PC-3 (cell line): ENCODE measurements around the gene HNRNPC. TPM values are rescaled to one million over a fixed set of nuclear protein-coding genes. Genes with fewer than 3 reads are reported as not detected.
"Not testable (repeated sequence)": the region's sequence is repeated elsewhere in the genome, so short reads cannot be mapped to it uniquely, and the experiment has no call there.

Experiments
- ATAC-seq: fragments of 200-7000 bp; cut with Tn5 transposase; 2 replicates; pipeline ENCODE4 v1.9.1; 2020; ENCODE audit warnings: mild to moderate bottlenecking, moderate library complexity
- BruUV-seq: library from RNA; stranded (reverse); fragments of 400-500 nt; replicated peaks from 2 replicates; lab custom pipeline; 2021; lab: Mats Ljungman, UMichigan
- CTCF ChIA-PET: fragments of 300-600 bp; sonication (Branson Sonifier 250); formaldehyde crosslinking; loops from one replicate; lab custom pipeline; 2022; ENCODE audit warnings: antibody characterized with exemption; lab: Charles Lee
- POLR2A ChIA-PET: fragments of 300-600 bp; sonication (Branson Sonifier 250); formaldehyde crosslinking; loops from one replicate; lab custom pipeline; 2022; ENCODE audit warnings: antibody characterized with exemption; ENCODE audit not compliant: unreplicated experiment; lab: Charles Lee
- DNase-seq: peaks from one replicate; pipeline ENCODE4 v3.0.0-alpha.2; 2015
- H2AFZ ChIP-seq: fragments of 300-600 bp; sonication (generic); 2 replicates; pipeline ENCODE4 v1.6.0; 2016; ENCODE audit warnings: antibody characterized with exemption, low read length
- H3F3A ChIP-seq: fragments of 300-600 bp; sonication (generic); one replicate; pipeline ENCODE4 v1.6.0; 2017; ENCODE audit warnings: antibody characterized with exemption, low read length, control low read depth, mild to moderate bottlenecking; ENCODE audit not compliant: unreplicated experiment
- H3K27ac ChIP-seq: fragments of 300-600 bp; sonication (generic); 2 replicates; pipeline ENCODE4 v1.5.1; 2016; ENCODE audit warnings: mild to moderate bottlenecking, low read length
- H3K27me3 ChIP-seq: fragments of 300-600 bp; sonication (generic); 2 replicates; pipeline ENCODE4 v1.6.1; 2016; ENCODE audit warnings: low read length, mixed read lengths
- H3K36me3 ChIP-seq: fragments of 300-600 bp; sonication (generic); 2 replicates; pipeline ENCODE4 v1.6.1; 2016; ENCODE audit warnings: low read depth, mixed run types, low read length, mixed read lengths
- H3K4me1 ChIP-seq: fragments of 300-600 bp; sonication (generic); 2 replicates; pipeline ENCODE4 v1.5.1; 2016; ENCODE audit warnings: low read length; ENCODE audit not compliant: insufficient read depth
- H3K4me2 ChIP-seq: fragments of 300-600 bp; sonication (generic); 2 replicates; pipeline ENCODE4 v1.6.0; 2016; ENCODE audit warnings: low read length
- H3K4me3 ChIP-seq: fragments of 300-600 bp; sonication (generic); 2 replicates; pipeline ENCODE4 v1.5.1; 2016; ENCODE audit warnings: mild to moderate bottlenecking, low read length, mixed read lengths
- H3K79me2 ChIP-seq: fragments of 300-600 bp; sonication (generic); 2 replicates; pipeline ENCODE4 v1.6.1; 2017; ENCODE audit warnings: low read length, mixed read lengths
- H3K9ac ChIP-seq: fragments of 300-600 bp; sonication (generic); 2 replicates; pipeline ENCODE4 v1.6.0; 2016; ENCODE audit warnings: mild to moderate bottlenecking, low read length
- H3K9me2 ChIP-seq: fragments of 300-600 bp; sonication (generic); replicated peaks from 2 replicates; pipeline ENCODE4 v1.6.1; 2016; ENCODE audit warnings: mixed run types, low read length, mixed read lengths
- H3K9me3 ChIP-seq: fragments of 300-600 bp; sonication (generic); 2 replicates; pipeline ENCODE4 v1.6.1; 2016; ENCODE audit warnings: low read length, mixed read lengths
- H4K20me1 ChIP-seq: fragments of 300-600 bp; sonication (generic); 2 replicates; pipeline ENCODE4 v1.6.1; 2016; ENCODE audit warnings: low read length, mixed read lengths
- EZH2 ChIP-seq: fragments of 300-600 bp; sonication (generic); IDR thresholded peaks from one replicate; pipeline ENCODE4 v1.6.1; 2017; ENCODE audit warnings: antibody characterized with exemption, mild to moderate bottlenecking, low read length; ENCODE audit not compliant: unreplicated experiment
- EZH2phosphoT487 ChIP-seq: fragments of 300-600 bp; sonication (generic); IDR thresholded peaks from 2 replicates; pipeline ENCODE4 v1.6.1; 2018; ENCODE audit warnings: mild to moderate bottlenecking, antibody characterized with exemption, low read length, borderline replicate concordance
- intact Hi-C: fragments of 100-400 bp; cut with micrococcal nuclease; formaldehyde crosslinking; loops from 2 replicates; pipeline ENCODE4 v1.9.0; 2023
- total RNA-seq: library from RNA; depleted of rRNA; stranded (reverse); fragments of >200 nt; gene quantifications from 2 replicates; pipeline ENCODE4 v1.2.3, GENCODE V29; 2014
- TF ChIP-seq, protein P1 (sequence below): fragments of 300-600 bp; sonication (generic); conservative IDR thresholded peaks from 2 replicates; pipeline ENCODE4 v1.5.1; 2017; ENCODE audit warnings: antibody characterized with exemption, low read depth, mild to moderate bottlenecking, low read length

HNRNPC gene
- total RNA-seq, 1 experiment from 2014 or later = 682 TPM

DNA sequence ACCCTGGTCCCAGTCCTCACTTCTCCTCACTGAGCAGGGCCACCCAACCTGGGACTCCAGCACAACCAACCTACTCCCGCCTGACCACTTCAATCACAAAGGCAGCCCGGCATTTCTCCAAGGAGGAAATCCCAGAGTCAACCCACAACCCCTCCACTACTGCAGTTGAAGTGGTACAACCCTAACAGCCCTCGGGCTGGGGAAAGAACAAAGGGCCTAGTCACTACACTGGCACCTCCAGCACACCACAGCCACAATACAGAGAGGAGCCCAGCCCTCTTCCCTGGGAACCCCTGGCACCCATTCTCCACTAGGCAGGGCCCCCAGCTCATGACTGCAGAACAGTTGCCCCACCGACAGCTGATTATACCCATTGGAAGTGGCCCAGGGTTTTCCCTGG, 99.7 kb downstream of the HNRNPC start:
- Histone ChIP-seq H3K4me1 (no peaks in the 10 kb centered on the region), H3K79me2 (no peaks in the 10 kb centered on the region), H4K20me1 (no peaks in the 10 kb centered on the region), H2AFZ (no peak overlapping the region), H3K27me3 (peaks cover 45% of the 10 kb centered on the region), H3K9me3 (no peaks in the 10 kb centered on the region), H3K27ac (no peak overlapping the region), H3F3A (no peaks in the 10 kb centered on the region), H3K9ac (no peak overlapping the region), H3K4me2 (no peak overlapping the region), H3K4me3 (no peak overlapping the region), H3K36me3 (no peaks in the 10 kb centered on the region), H3K9me2 (no peaks in the 10 kb centered on the region)
- intact Hi-C loops = no loop called here
- ATAC-seq (no peak), DNase-seq (no peak)
- BruUV-seq = no TSS peak
- ChIA-PET CTCF (no interaction called here), POLR2A (no interaction called here)
- TF ChIP-seq, protein P1, sequence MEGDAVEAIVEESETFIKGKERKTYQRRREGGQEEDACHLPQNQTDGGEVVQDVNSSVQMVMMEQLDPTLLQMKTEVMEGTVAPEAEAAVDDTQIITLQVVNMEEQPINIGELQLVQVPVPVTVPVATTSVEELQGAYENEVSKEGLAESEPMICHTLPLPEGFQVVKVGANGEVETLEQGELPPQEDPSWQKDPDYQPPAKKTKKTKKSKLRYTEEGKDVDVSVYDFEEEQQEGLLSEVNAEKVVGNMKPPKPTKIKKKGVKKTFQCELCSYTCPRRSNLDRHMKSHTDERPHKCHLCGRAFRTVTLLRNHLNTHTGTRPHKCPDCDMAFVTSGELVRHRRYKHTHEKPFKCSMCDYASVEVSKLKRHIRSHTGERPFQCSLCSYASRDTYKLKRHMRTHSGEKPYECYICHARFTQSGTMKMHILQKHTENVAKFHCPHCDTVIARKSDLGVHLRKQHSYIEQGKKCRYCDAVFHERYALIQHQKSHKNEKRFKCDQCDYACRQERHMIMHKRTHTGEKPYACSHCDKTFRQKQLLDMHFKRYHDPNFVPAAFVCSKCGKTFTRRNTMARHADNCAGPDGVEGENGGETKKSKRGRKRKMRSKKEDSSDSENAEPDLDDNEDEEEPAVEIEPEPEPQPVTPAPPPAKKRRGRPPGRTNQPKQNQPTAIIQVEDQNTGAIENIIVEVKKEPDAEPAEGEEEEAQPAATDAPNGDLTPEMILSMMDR = no peak
- TF ChIP-seq EZH2 = no peak
- no peak for TF ChIP-seq EZH2phosphoT487

DNA sequence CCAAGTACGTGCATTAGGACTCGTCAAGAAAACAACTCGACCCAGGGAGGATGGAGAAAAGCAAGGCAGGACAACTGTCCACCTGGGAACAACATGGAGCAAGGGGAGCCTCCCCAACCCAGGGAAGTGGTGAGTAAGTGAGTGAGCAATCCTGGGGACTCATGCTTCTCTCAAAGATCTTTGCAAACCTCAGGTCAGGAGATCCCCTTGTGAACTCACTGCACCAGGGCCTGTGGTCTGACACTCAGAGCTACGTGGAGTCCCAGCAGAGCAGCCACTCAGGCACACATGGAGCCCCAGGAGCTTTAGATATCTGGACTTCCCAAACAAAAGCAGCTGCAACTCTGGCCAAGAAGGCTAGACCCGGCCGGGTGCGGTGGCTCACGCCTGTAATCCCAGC, 101.2 kb downstream of the HNRNPC start:
- H4K20me1 ChIP-seq = no peaks in the 10 kb centered on the region
- H3K9me2 ChIP-seq = no peaks in the 10 kb centered on the region
- no peaks in the 10 kb centered on the region for H3K9me3 ChIP-seq
- intact Hi-C loops = no loop called here
- H3K27me3 ChIP-seq = peaks cover 36% of the 10 kb centered on the region
- ChIA-PET POLR2A (no interaction called here), CTCF (no interaction called here)
- H3K36me3 ChIP-seq = no peaks in the 10 kb centered on the region
- no peaks in the 10 kb centered on the region for H3K79me2 ChIP-seq
- ATAC-seq (no peak), DNase-seq (no peak)
- BruUV-seq = no TSS peak
- no peak overlapping the region for H3K27ac ChIP-seq
- H3K4me3 ChIP-seq = no peak overlapping the region
- H3K9ac ChIP-seq = no peak overlapping the region
- no peak overlapping the region for H2AFZ ChIP-seq
- no peaks in the 10 kb centered on the region for H3K4me1 ChIP-seq
- H3K4me2 ChIP-seq = no peak overlapping the region
- H3F3A ChIP-seq = no peaks in the 10 kb centered on the region
- TF ChIP-seq, protein P1 = no peak
- TF ChIP-seq EZH2 (no peak), EZH2phosphoT487 (no peak)

DNA sequence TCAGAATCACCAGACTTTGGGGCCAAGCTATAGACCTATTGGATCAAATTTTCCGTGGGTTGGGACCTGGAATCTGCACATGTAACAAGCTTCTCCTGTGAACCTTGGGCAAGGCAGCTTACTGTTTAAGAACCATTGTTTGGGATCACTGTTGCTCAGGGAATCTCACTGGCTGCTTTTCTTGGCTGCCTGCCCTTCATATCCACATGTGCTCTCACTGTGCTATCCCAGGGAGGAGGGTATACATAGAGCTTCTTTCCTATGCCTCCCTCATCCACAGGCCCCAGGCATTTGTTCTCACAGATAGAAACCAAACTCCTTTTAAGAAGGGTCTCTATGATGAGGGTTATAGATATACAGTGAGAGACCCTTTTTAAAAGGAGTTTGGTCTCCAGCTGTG, 103.6 kb downstream of the HNRNPC start:
- intact Hi-C loops, H3K9me3 ChIP-seq, H3F3A ChIP-seq, H3K9ac ChIP-seq, H3K27ac ChIP-seq, H4K20me1 ChIP-seq, H2AFZ ChIP-seq, H3K36me3 ChIP-seq, H3K4me3 ChIP-seq, H3K9me2 ChIP-seq, H3K4me2 ChIP-seq, CTCF ChIA-PET, H3K79me2 ChIP-seq, H3K4me1 ChIP-seq, BruUV-seq, ATAC-seq, POLR2A ChIA-PET, DNase-seq: not testable (repeated sequence)
- H3K27me3 ChIP-seq = peaks cover 51% of the 10 kb centered on the region

DNA sequence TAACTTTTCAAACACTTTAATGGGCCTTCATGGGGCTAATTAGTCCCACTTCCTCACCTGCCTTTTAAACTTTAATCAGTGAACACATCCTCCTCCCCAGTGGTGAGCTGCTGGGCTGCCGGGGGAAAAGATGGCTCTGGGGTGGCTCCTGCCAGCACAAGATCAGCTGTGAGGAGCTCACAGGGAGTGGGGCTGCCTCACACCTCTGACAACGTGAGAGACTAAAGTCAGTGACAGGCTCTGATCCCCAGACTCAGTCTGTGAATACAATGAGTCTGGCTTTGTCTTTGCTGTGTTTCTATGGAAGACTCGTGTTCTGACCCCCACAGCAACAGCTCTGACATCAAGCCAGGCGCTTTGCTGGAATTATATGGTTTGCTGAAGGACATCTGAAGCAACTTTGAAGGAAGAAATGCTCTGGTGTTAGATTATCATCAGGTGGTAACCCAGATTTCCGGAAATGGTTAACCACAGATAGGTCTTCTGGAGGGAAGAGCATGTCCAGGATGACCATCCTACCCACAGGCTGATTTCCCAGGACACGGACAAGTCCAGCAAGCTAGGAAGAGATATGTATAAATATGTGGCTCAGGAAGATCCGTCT, 104.1 kb downstream of the HNRNPC start:
- H3K4me2 ChIP-seq, H2AFZ ChIP-seq, H3K9ac ChIP-seq, H3K9me3 ChIP-seq, H4K20me1 ChIP-seq, DNase-seq, intact Hi-C loops, H3K9me2 ChIP-seq, H3F3A ChIP-seq, H3K27ac ChIP-seq, BruUV-seq, H3K4me3 ChIP-seq, ATAC-seq, H3K79me2 ChIP-seq, POLR2A ChIA-PET, CTCF ChIA-PET, H3K4me1 ChIP-seq, H3K36me3 ChIP-seq: not testable (repeated sequence)
- H3K27me3 ChIP-seq = peaks cover 57% of the 10 kb centered on the region
